GM12865 (cell line): ENCODE measurements around the gene RPEL1.

Experiments used
- DNase-seq: peaks from one replicate; pipeline ENCODE4 v3.0.0; 2010; ENCODE audit warnings: low read depth
- H3K4me3 ChIP-seq: 2 replicates; pipeline ENCODE4 v1.5.1; 2011; ENCODE audit warnings: mild to moderate bottlenecking, low read depth, low read length, control low read depth
- CTCF ChIP-seq: IDR thresholded peaks from 2 replicates; pipeline ENCODE4 v1.5.1; 2011; ENCODE audit warnings: low read length, control low read depth, low read depth, inconsistent platforms; ENCODE audit not compliant: insufficient read depth; ENCODE audit errors: missing control alignments

Gene RPEL1

GRCh38 chr10:103225939-103226338, 19.7 kb upstream of the RPEL1 start:
- no peak overlapping the region for H3K4me3 ChIP-seq
- DNase-seq: no peak
- TF ChIP-seq CTCF: no peak

GRCh38 chr10:103227416-103227815, 18.3 kb upstream of the RPEL1 start:
- H3K4me3 ChIP-seq: no peak overlapping the region
- no peak for TF ChIP-seq CTCF
- no peak for DNase-seq

GRCh38 chr10:103231047-103231551, 14.6 kb upstream of the RPEL1 start:
- TF ChIP-seq CTCF: no peak
- H3K4me3 ChIP-seq: no peak overlapping the region
- DNase-seq: no peak

- no peak for DNase-seq
- H3K4me3 ChIP-seq: no peak overlapping the region
- TF ChIP-seq CTCF: no peak
Observed at GRCh38 chr10:103232131-103232673, 13.5 kb upstream of the RPEL1 start.

DNA sequence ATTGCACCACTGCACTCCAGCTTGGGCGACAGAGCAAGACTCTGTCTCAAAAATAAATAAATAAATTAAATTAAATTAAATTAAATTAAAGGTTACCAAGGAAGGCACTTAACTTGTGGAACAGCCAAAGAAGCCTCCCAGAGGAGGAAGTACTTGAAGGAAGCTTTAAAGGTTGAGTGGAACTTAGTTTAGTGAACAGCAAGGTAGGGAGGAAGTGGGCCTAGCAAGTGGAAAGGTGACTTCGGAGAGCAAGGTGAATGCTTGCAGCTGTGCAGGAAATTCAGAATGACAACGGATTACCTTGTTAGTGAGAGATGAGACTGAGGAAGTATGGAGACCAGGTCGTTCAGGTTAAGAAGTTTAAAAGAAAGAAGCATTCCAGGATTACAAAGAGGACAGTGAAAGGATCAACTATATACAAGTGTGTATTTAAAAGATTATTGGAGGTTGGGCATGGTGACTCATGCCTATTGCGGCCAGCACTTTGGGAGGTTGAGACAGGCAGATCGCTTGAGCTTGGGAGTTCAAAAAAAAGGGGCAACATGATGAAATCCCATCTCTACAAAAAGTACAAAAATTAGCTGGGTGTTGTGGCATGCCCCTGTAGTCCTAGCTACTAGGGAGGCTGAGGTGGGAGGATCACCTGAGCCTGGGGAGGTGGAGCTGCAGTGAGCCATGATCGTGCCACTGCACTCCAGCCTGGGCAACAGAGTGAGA, 12.8 kb upstream of the RPEL1 start:
- no peak for DNase-seq
- no peak for TF ChIP-seq CTCF
- H3K4me3 ChIP-seq: no peak overlapping the region

GRCh38 chr10:103235775-103236174, 9.9 kb upstream of the RPEL1 start:
- DNase-seq: no peak
- no peak for TF ChIP-seq CTCF
- H3K4me3 ChIP-seq: no peak overlapping the region
